ENCODE results near the gene LRP6. TPM values are rescaled to one million over a fixed set of nuclear protein-coding genes. Genes with fewer than 3 reads are reported as not detected.

LRP6 gene
- total and polyA plus RNA-seq, 2 of the 13 experiments (the other 11 are each of a cell fraction or from before 2014, with no cell fraction given) = 33.8 to 42.0 TPM

DNA sequence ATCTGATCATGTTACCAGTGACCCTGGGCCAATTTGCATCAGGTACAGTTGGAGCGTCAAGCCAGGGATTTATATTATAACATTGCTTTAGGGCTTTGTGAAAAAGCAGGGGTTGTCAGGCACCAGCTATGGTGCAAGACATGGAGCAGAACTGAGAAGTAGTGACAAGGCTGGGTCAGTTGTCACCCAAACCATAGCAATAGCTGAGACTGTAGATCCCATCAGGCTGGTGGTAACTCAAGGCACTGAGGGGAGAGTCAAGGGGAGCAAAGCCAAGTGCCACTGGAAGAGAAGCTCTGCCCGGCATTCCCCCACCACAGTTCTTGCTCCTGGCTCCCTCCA, 179.2 kb downstream of the LRP6 start:
- Histone ChIP-seq H3K4me2 (ENCODE audit: low read depth, low read length) (0 out of 2 replicates have a peak overlapping the region, but pooled peaks have one; percentile 4), H3K36me3 (replicated peaks in 1 of 2; ENCODE audit: control insufficient read depth in 1 of 2, insufficient read depth in 2 of 2, low read length in 2 of 2) (no peaks in the 10 kb centered on the region), H2AFZ (ENCODE audit: low read length) (no peak overlapping the region), H3K27me3 (ENCODE audit: control insufficient read depth in 1 of 2, insufficient read depth in 2 of 2, low read length in 2 of 2) (peaks cover 0 to 3% of the 10 kb centered on the region in 2 experiments; a peak in 2 of 5 replicates), H3K9me3 (ENCODE audit: low read length) (no peaks in the 10 kb centered on the region), H4K20me1 (ENCODE audit: insufficient read depth, low read length) (no peaks in the 10 kb centered on the region), H3K79me2 (ENCODE audit: insufficient read depth, low read length) (no peaks in the 10 kb centered on the region), H3K4me1 (ENCODE audit: insufficient read depth, low read length) (peaks cover 40% of the 10 kb centered on the region), H3K4me3 (replicated peaks in 1 of 3; ENCODE audit: insufficient read depth in 1 of 3, low read depth in 2 of 3, low read length in 3 of 3) (0 out of 6 replicates have a peak overlapping the region, but pooled peaks of 1 of the 3 experiments have one; percentile 8), H3K27ac (ENCODE audit: extremely low read length, insufficient read depth, low read length) (no peak overlapping the region), H3K9ac (ENCODE audit: insufficient read depth, low read depth, low read length) (no peak overlapping the region)
- TF ChIP-seq MYC (CRISPR knock-in tag; IDR thresholded peaks at IDR 0.05; ENCODE audit: borderline replicate concordance) (0 out of 2 replicates have a peak, but pooled peaks have one; percentile 6), ZNF326 (CRISPR knock-in tag; IDR thresholded peaks at IDR 0.05; ENCODE audit: borderline replicate concordance) (no peak), MNT (IDR thresholded peaks at IDR 0.05) (no peak)
- ATAC-seq (no peak), DNase-seq (ENCODE audit: low spot score) (no peak), FAIRE-seq (no peak)
- ChIA-PET CTCF (ENCODE audit: low intra/inter-chr PET ratio, low total read pairs) (no interaction called here), POLR2A (interaction anchor here (1.3 kb wide), 1 partner anchor 179 kb away, joined by 3 read pairs; the partner anchor contains the start of gene LRP6)
- intact Hi-C loops (cut with micrococcal nuclease; ENCODE audit: unreplicated experiment) (no loop called here), in situ Hi-C loops (cut with HindIII; ENCODE audit: extremely low pct_ligation_motif_present, low pct_unique_long_range_greater_than_20kb) (loop anchor here (25.0 kb wide), 1 partner anchor 625 kb away; the partner anchor contains the start of gene CDKN1B)
- 73% methylated on average over 2 of the region's 2 CpGs for WGBS (ENCODE audit: low lambda C conversion rate)
- BruUV-seq (replicated peaks) = no TSS peak

DNA sequence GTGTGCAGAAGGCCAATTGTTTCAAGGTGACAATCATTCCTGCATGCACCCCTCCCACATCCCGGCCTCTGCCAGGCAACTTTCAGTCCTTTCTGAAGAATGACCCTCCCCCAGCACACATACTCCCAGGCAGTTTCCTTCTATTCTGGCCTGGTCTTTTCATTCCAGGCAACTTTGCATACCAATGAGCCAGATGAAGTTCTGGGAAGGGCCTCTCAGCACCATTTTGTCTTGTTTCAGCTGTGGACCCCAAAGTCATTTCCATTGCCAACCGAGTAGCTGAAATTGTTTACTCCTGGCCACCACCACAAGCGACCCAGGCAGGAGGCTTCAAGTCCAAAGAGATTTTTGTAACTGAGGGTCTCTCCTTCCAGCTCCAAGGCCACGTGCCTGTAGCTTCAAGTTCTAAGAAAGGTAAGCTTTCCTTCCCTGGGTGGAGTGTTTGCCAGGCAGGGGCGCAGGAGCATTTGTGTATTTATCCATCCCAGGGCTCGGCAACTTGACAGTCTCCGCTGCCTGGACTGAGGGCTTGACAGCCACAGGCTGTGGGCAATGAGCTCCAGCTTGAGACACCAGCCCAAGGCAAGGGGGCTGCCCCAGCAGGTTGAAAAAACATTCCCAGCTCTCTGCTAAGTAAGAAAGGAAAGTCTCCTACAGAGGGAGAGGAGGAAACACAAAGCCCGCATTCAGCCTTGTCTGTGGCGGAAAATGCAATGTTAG, 179.7 kb downstream of the LRP6 start:
- Histone ChIP-seq H4K20me1 (ENCODE audit: insufficient read depth, low read length) (no peaks in the 10 kb centered on the region), H3K4me2 (ENCODE audit: low read depth, low read length) (peak overlapping the region; percentile 4; the same call in 1 of the 2 replicates), H2AFZ (ENCODE audit: low read length) (no peak overlapping the region), H3K79me2 (ENCODE audit: insufficient read depth, low read length) (no peaks in the 10 kb centered on the region), H3K27ac (ENCODE audit: extremely low read length, insufficient read depth, low read length) (no peak overlapping the region), H3K9ac (ENCODE audit: insufficient read depth, low read depth, low read length) (no peak overlapping the region), H3K4me1 (ENCODE audit: insufficient read depth, low read length) (peaks cover 40% of the 10 kb centered on the region), H3K27me3 (ENCODE audit: control insufficient read depth in 1 of 2, insufficient read depth in 2 of 2, low read length in 2 of 2) (peaks cover 0 to 3% of the 10 kb centered on the region in 2 experiments; a peak in 2 of 5 replicates), H3K9me3 (ENCODE audit: low read length) (no peaks in the 10 kb centered on the region), H3K4me3 (replicated peaks in 1 of 3; ENCODE audit: insufficient read depth in 1 of 3, low read depth in 2 of 3, low read length in 3 of 3) (no peak overlapping the region), H3K36me3 (replicated peaks in 1 of 2; ENCODE audit: control insufficient read depth in 1 of 2, insufficient read depth in 2 of 2, low read length in 2 of 2) (no peaks in the 10 kb centered on the region)
- ChIA-PET POLR2A (interaction anchor here (1.3 kb wide), 1 partner anchor 179 kb away, joined by 3 read pairs; the partner anchor contains the start of gene LRP6), CTCF (ENCODE audit: low intra/inter-chr PET ratio, low total read pairs) (no interaction called here)
- ATAC-seq (no peak; the same call in 2 of the 3 replicates), FAIRE-seq (no peak), DNase-seq (ENCODE audit: low spot score) (no peak)
- intact Hi-C loops (cut with micrococcal nuclease; ENCODE audit: unreplicated experiment) (no loop called here), in situ Hi-C loops (cut with HindIII; ENCODE audit: extremely low pct_ligation_motif_present, low pct_unique_long_range_greater_than_20kb) (loop anchor here (25.0 kb wide), 1 partner anchor 625 kb away; the partner anchor contains the start of gene CDKN1B)
- BruUV-seq (replicated peaks) = no TSS peak
- 60% methylated on average over 8 of the region's 9 CpGs for WGBS (ENCODE audit: low lambda C conversion rate)
- TF ChIP-seq ISX (CRISPR knock-in tag; conservative IDR thresholded peaks at IDR 0.05) (no peak), ZNF574 (CRISPR knock-in tag; IDR thresholded peaks at IDR 0.05) (no peak), MZF1 (CRISPR knock-in tag; IDR thresholded peaks at IDR 0.05; ENCODE audit: borderline replicate concordance) (no peak), U2AF2 (IDR thresholded peaks at IDR 0.05; ENCODE audit: low read depth, low read length) (no peak)

Measured in HepG2 (cell line).